Osteoblast (primary cell): Measurements from ENCODE around the gene ZNF217. TPM values are rescaled to one million over a fixed set of nuclear protein-coding genes. Genes with fewer than 3 reads are reported as not detected.
A peak's percentile ranks its signal among the peaks of the same experiment; 100 is the strongest.
"Not testable (repeated sequence)": the region's sequence is repeated elsewhere in the genome, so short reads cannot be mapped to it uniquely, and the experiment has no call there.

Source experiments
- DNase-seq: peaks from one replicate; pipeline ENCODE4 v3.0.0; 2011; ENCODE audit warnings: low spot score, mixed read lengths; ENCODE audit not compliant: insufficient read length; ENCODE audit errors: missing footprints
- H2AFZ ChIP-seq: 2 replicates; pipeline ENCODE4 v1.6.0; 2011; ENCODE audit warnings: mild to moderate bottlenecking, low read length
- H3K27ac ChIP-seq: 2 replicates; pipeline ENCODE4 v1.5.1; 2011; ENCODE audit warnings: mild to moderate bottlenecking, low read depth, low read length, moderate library complexity
- H3K27me3 ChIP-seq: 2 replicates; pipeline ENCODE4 v1.6.0; 2012; ENCODE audit warnings: mild to moderate bottlenecking, control low read depth, inconsistent platforms, low read length, moderate library complexity; ENCODE audit not compliant: insufficient read depth
- H3K36me3 ChIP-seq: 2 replicates; pipeline ENCODE4 v1.5.1; 2011; ENCODE audit warnings: mild to moderate bottlenecking, low read length, control low read depth, moderate library complexity; ENCODE audit not compliant: insufficient read depth
- H3K4me1 ChIP-seq: 2 replicates; pipeline ENCODE4 v1.5.1; 2011; ENCODE audit warnings: mild to moderate bottlenecking, low read length, control low read depth, moderate library complexity; ENCODE audit not compliant: insufficient read depth
- H3K4me2 ChIP-seq: 2 replicates; pipeline ENCODE4 v1.6.0; 2011; ENCODE audit warnings: mild to moderate bottlenecking, low read length; ENCODE audit not compliant: insufficient read depth
- H3K4me3 ChIP-seq: fragments of 200-600 bp; sonication (generic); 3 replicates; pipeline ENCODE4 v1.5.1; 2012; ENCODE audit warnings: mild to moderate bottlenecking, low read length, inconsistent platforms; ENCODE audit not compliant: insufficient read depth
- H3K79me2 ChIP-seq: 2 replicates; pipeline ENCODE4 v1.6.0; 2012; ENCODE audit warnings: mild to moderate bottlenecking, low read length, control low read depth, inconsistent platforms; ENCODE audit not compliant: insufficient read depth
- H3K9me3 ChIP-seq: 2 replicates; pipeline ENCODE4 v1.5.1; 2011; ENCODE audit warnings: low read depth, low read length, control low read depth
- H4K20me1 ChIP-seq: 2 replicates; pipeline ENCODE4 v1.6.0; 2012; ENCODE audit warnings: mild to moderate bottlenecking, low read length, control low read depth; ENCODE audit not compliant: insufficient read depth
- CTCF ChIP-seq: IDR thresholded peaks from 2 replicates; pipeline ENCODE4 v1.5.1; 2011; ENCODE audit warnings: mild to moderate bottlenecking, low read depth, low read length, moderate library complexity; ENCODE audit errors: extremely low read depth
- total RNA-seq: library from RNA; depleted of rRNA; stranded (reverse); fragments of >200 nt; gene quantifications from 2 replicates; pipeline ENCODE4 v1.2.3, GENCODE V29; 2012

ZNF217 gene
- total RNA-seq, 1 donor = 26.4 TPM

GRCh38 chr20:53597030-53597482 is 3.4 kb upstream of the ZNF217 start:
- Histone ChIP-seq H3K27ac (no peak overlapping the region), H3K4me2 (no peak overlapping the region), H2AFZ (no peak overlapping the region), H3K36me3 (no peaks in the 10 kb centered on the region), H3K4me3 (no peak overlapping the region), H3K27me3 (no peaks in the 10 kb centered on the region), H3K9me3 (no peaks in the 10 kb centered on the region), H3K4me1 (peaks cover 15% of the 10 kb centered on the region), H3K79me2 (peaks cover 12% of the 10 kb centered on the region), H4K20me1 (no peaks in the 10 kb centered on the region)
- no peak for DNase-seq
- no peak for TF ChIP-seq CTCF

GRCh38 chr20:53596189-53597001 is 2.8 kb upstream of the ZNF217 start:
- H3K4me3 ChIP-seq, H3K9me3 ChIP-seq, DNase-seq, H3K36me3 ChIP-seq, H3K27me3 ChIP-seq, H4K20me1 ChIP-seq: not testable (repeated sequence)
- Histone ChIP-seq H3K4me1 (peaks cover 15% of the 10 kb centered on the region), H3K27ac (peak overlapping the region; percentile 97), H2AFZ (peak overlapping the region; percentile 8), H3K4me2 (peak overlapping the region; percentile 74), H3K79me2 (peaks cover 19% of the 10 kb centered on the region)

DNA sequence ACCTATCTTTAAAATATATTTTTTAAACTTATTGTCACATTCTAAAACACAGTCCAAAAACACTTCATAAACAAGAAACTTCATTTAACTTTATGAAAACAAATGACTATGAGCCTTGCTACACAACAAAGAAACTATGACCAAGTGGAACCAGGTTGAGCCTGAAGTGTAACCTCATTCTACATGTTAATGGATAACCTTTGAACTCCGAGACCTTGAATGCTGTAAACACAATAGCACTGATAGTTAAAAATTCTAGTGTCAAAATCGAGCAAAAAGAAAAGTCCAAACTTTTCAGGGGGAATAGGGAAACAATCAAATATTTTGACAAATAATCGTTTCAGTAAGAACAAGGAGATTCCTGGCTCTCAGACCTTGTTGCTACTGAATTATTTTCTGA is 2.1 kb upstream of the ZNF217 start:
- peak overlapping the region; percentile 97 for H3K27ac ChIP-seq
- peak overlapping the region; percentile 74 for H3K4me2 ChIP-seq

DNA sequence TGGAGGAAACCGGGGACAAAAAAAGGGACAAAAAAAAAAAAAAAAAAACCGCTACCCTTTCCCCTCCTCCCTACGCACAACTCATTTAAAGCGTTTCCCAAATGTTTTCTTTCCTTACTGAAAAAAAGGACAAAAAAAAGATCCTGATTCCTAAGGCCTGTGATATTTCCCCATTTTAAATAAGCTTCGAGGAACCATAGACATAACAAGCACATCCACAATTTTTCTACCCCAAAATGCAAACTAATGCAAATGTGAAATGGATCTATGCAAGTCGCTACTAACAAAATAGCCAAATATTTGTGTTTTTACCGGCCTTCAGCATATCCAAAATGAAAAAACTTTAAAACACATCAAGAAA is 1.4 kb upstream of the ZNF217 start:
- Histone ChIP-seq H3K9me3 (no peaks in the 10 kb centered on the region), H3K36me3 (no peaks in the 10 kb centered on the region), H3K79me2 (peaks cover 32% of the 10 kb centered on the region), H3K4me3 (peak overlapping the region; percentile 84), H4K20me1 (no peaks in the 10 kb centered on the region), H3K27me3 (no peaks in the 10 kb centered on the region), H3K27ac (peak overlapping the region; percentile 97), H2AFZ (no peak overlapping the region), H3K4me1 (peaks cover 25% of the 10 kb centered on the region), H3K4me2 (peak overlapping the region; percentile 74)
- DNase-seq = no peak
- TF ChIP-seq CTCF = no peak

More for the DNA sequence above, 2.1 kb upstream of the ZNF217 start:
- H3K4me3 ChIP-seq, H4K20me1 ChIP-seq, DNase-seq, H3K36me3 ChIP-seq, H3K27me3 ChIP-seq, H2AFZ ChIP-seq, H3K9me3 ChIP-seq: not testable (repeated sequence)
- H3K4me1 ChIP-seq = peaks cover 20% of the 10 kb centered on the region
- peaks cover 25% of the 10 kb centered on the region for H3K79me2 ChIP-seq
